Neural progenitor cell (in vitro differentiated cells): Measurements from ENCODE around the gene IL20RA. TPM values are rescaled to one million over a fixed set of nuclear protein-coding genes. Genes with fewer than 3 reads are reported as not detected.

Experiments
- DNase-seq: peaks from one replicate; pipeline ENCODE4 v3.0.0-alpha.2; 2016; ENCODE audit warnings: low spot score
- H2AFZ ChIP-seq: fragments of 200-600 bp; sonication (generic); replicated peaks from 2 replicates; pipeline ENCODE4 v1.6.1; 2016; ENCODE audit warnings: antibody characterized with exemption
- H3F3A ChIP-seq: fragments of 200-600 bp; sonication (generic); 2 replicates; pipeline ENCODE4 v1.6.1; 2016; ENCODE audit warnings: antibody characterized with exemption, low read depth
- H3K27ac ChIP-seq: fragments of 200-600 bp; sonication (generic); 2 replicates; pipeline ENCODE4 v1.5.1; 2016; ENCODE audit warnings: mild to moderate bottlenecking
- H3K27me3 ChIP-seq: fragments of 200-600 bp; sonication (generic); 2 replicates; pipeline ENCODE4 v1.6.1; 2016; ENCODE audit warnings: mild to moderate bottlenecking, moderate library complexity
- H3K36me3 ChIP-seq: fragments of 200-600 bp; sonication (generic); 2 replicates; pipeline ENCODE4 v1.5.1; 2016
- H3K4me1 ChIP-seq: fragments of 200-600 bp; sonication (generic); 2 replicates; pipeline ENCODE4 v1.6.1; 2016; ENCODE audit warnings: mixed run types
- H3K4me2 ChIP-seq: fragments of 200-600 bp; sonication (generic); 2 replicates; pipeline ENCODE4 v1.6.1; 2016
- H3K4me3 ChIP-seq: fragments of 200-600 bp; sonication (generic); 2 replicates; pipeline ENCODE4 v1.5.1; 2016
- H3K79me2 ChIP-seq: fragments of 200-600 bp; sonication (generic); 2 replicates; pipeline ENCODE4 v1.6.1; 2016; ENCODE audit warnings: low read depth
- H3K9ac ChIP-seq: fragments of 200-600 bp; sonication (generic); 2 replicates; pipeline ENCODE4 v1.6.1; 2016
- H3K9me3 ChIP-seq: fragments of 200-600 bp; sonication (generic); 2 replicates; pipeline ENCODE4 v1.5.1; 2016; ENCODE audit warnings: low read depth
- H4K20me1 ChIP-seq: fragments of 200-600 bp; sonication (generic); 2 replicates; pipeline ENCODE4 v1.6.1; 2016; ENCODE audit warnings: low read depth
- H3K27ac Mint-ChIP-seq: 3 replicates; pipeline ENCODE4 v1.8.0; 2021; ENCODE audit warnings: mixed read lengths
- H3K27me3 Mint-ChIP-seq: 2 replicates; pipeline ENCODE4 v1.8.0; 2022; ENCODE audit warnings: low read depth, mild to moderate bottlenecking, inconsistent platforms, moderate library complexity, mixed read lengths; ENCODE audit not compliant: insufficient read depth
- H3K36me3 Mint-ChIP-seq: 3 replicates; pipeline ENCODE4 v1.8.0; 2021; ENCODE audit warnings: mixed read lengths
- H3K4me1 Mint-ChIP-seq: 3 replicates; pipeline ENCODE4 v1.8.0; 2021; ENCODE audit warnings: mixed read lengths
- H3K4me3 Mint-ChIP-seq: 3 replicates; pipeline ENCODE4 v1.8.0; 2021; ENCODE audit warnings: mild to moderate bottlenecking, moderate library complexity, mixed read lengths
- H3K9me3 Mint-ChIP-seq: 3 replicates; pipeline ENCODE4 v1.8.0; 2020; ENCODE audit warnings: mixed read lengths
- CTCF ChIP-seq: fragments of 200-600 bp; sonication (generic); IDR thresholded peaks from 2 replicates; pipeline ENCODE4 v1.5.1; 2017; ENCODE audit warnings: antibody characterized with exemption, mild to moderate bottlenecking
- EZH2 ChIP-seq: fragments of 200-600 bp; sonication (generic); IDR thresholded peaks from 2 replicates; pipeline ENCODE4 v1.6.1; 2017; ENCODE audit warnings: antibody characterized with exemption, mild to moderate bottlenecking, moderate library complexity
- EZH2phosphoT487 ChIP-seq: fragments of 200-600 bp; sonication (generic); IDR thresholded peaks from 2 replicates; pipeline ENCODE4 v1.6.1; 2017; ENCODE audit warnings: antibody characterized with exemption
- total RNA-seq: library from RNA; depleted of rRNA; stranded (reverse); fragments of >200 nt; gene quantifications from 2 replicates; pipeline ENCODE4 v1.2.3, GENCODE V29; 2015; ENCODE audit warnings: low replicate concordance

IL20RA gene
- total RNA-seq, 1 donor from 2014 or later: not detected

DNA sequence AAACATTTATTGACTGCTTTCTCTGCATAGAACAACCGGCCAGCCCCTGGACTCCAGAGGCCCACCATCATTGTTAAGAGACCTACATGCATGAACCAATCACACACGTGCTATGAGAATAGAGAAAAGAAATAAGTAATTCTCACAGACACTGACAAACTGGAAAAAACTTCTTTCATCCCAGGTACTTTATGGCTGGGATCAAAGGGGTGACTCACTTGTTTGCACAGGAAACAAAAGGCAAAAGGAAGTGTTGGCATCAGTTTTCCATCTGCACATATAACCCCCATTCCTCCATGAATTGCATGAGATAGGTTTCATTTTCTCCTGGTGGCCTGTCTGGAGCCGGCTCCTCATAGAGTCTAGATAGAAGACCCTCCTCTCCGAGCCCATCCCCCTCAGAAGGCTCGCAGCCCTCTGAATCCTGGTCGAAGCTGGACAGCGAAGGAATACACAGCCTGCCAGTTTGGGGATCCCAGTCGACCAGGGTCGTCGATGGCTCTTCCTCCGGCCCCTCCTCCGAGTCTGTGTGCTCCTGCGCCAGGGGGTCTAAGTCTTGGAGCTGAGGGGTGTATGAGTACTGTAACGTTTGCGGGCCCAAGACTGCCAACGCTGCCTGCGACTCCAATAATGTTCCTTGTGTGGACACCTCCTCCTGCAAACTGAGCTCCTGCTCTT lies 43.3 kb downstream of the IL20RA start:
- H3K4me3 Mint-ChIP-seq: no peak overlapping the region
- H3F3A ChIP-seq: no peaks in the 10 kb centered on the region
- H3K27me3 ChIP-seq: peaks cover 9% of the 10 kb centered on the region
- no peaks in the 10 kb centered on the region for H4K20me1 ChIP-seq
- H3K9me3 ChIP-seq: no peaks in the 10 kb centered on the region
- H3K36me3 ChIP-seq: no peaks in the 10 kb centered on the region
- H3K36me3 Mint-ChIP-seq: no peaks in the 10 kb centered on the region
- TF ChIP-seq EZH2 (no peak), EZH2phosphoT487 (no peak), CTCF (no peak)
- H3K4me1 ChIP-seq: no peaks in the 10 kb centered on the region
- no peak overlapping the region for H3K27ac ChIP-seq
- H3K4me1 Mint-ChIP-seq: peaks cover 12% of the 10 kb centered on the region
- H3K9me3 Mint-ChIP-seq: peaks cover 2% of the 10 kb centered on the region
- H3K27ac Mint-ChIP-seq: no peak overlapping the region
- H3K9ac ChIP-seq: no peak overlapping the region
- H3K4me3 ChIP-seq: no peak overlapping the region
- H3K27me3 Mint-ChIP-seq: peaks cover 5% of the 10 kb centered on the region
- H3K4me2 ChIP-seq: peak overlapping the region; percentile 41
- no peaks in the 10 kb centered on the region for H3K79me2 ChIP-seq
- H2AFZ ChIP-seq: peak overlapping the region; percentile 96
- peak; percentile 20 for DNase-seq

GRCh38 chr6:137000825-137001224 lies 43.9 kb downstream of the IL20RA start:
- Histone ChIP-seq H3K4me2 (no peak overlapping the region), H3K27ac (no peak overlapping the region), H3K79me2 (no peaks in the 10 kb centered on the region), H4K20me1 (no peaks in the 10 kb centered on the region), H3K36me3 (no peaks in the 10 kb centered on the region), H3K4me1 (no peaks in the 10 kb centered on the region), H3K27me3 (peaks cover 9% of the 10 kb centered on the region), H3K9ac (no peak overlapping the region), H2AFZ (no peak overlapping the region), H3F3A (no peaks in the 10 kb centered on the region), H3K4me3 (no peak overlapping the region), H3K9me3 (no peaks in the 10 kb centered on the region)
- peaks cover 5% of the 10 kb centered on the region for H3K27me3 Mint-ChIP-seq
- H3K4me1 Mint-ChIP-seq: peaks cover 12% of the 10 kb centered on the region
- H3K27ac Mint-ChIP-seq: no peak overlapping the region
- no peak overlapping the region for H3K4me3 Mint-ChIP-seq
- TF ChIP-seq EZH2 (no peak), EZH2phosphoT487 (no peak), CTCF (no peak)
- no peaks in the 10 kb centered on the region for H3K36me3 Mint-ChIP-seq
- peaks cover 2% of the 10 kb centered on the region for H3K9me3 Mint-ChIP-seq
- no peak for DNase-seq

DNA sequence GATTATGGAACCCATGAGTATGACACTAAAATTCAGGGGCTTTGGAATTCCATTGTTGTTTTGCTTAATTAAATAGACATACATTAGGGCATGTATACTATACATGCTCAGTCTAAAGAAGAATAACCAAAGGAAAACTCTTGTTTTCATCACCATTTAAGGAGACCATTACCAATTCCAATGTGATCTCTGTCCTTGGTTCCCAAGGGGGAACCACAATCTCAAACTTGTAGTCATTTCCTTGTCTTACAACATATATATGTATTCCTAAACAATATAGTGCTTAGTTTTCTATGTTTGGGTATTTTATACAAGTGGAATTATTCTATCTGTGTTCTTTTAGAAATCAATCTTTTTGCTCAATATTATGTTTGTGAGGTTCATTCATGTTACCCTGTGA lies 49.2 kb downstream of the IL20RA start:
- DNase-seq: no peak
- Mint-ChIP-seq H3K27ac (no peak overlapping the region), H3K36me3 (no peaks in the 10 kb centered on the region), H3K4me3 (no peak overlapping the region), H3K4me1 (peaks cover 17% of the 10 kb centered on the region), H3K9me3 (peaks cover 3% of the 10 kb centered on the region), H3K27me3 (peaks cover 8% of the 10 kb centered on the region)
- Histone ChIP-seq H3F3A (peaks cover 17% of the 10 kb centered on the region), H3K4me3 (no peak overlapping the region), H3K9ac (no peak overlapping the region), H3K79me2 (no peaks in the 10 kb centered on the region), H4K20me1 (no peaks in the 10 kb centered on the region), H3K27ac (no peak overlapping the region), H3K4me1 (peaks cover 8% of the 10 kb centered on the region), H3K4me2 (no peak overlapping the region), H3K9me3 (no peaks in the 10 kb centered on the region), H3K36me3 (no peaks in the 10 kb centered on the region), H3K27me3 (no peaks in the 10 kb centered on the region), H2AFZ (no peak overlapping the region)
- TF ChIP-seq EZH2: no peak
- TF ChIP-seq EZH2phosphoT487: no peak
- TF ChIP-seq CTCF: no peak
